22Rv1 (cell line): ENCODE measurements around the gene LZTR1.
A peak's percentile ranks its signal among the peaks of the same experiment; 100 is the strongest.

Source experiments
- H3K27ac ChIP-seq: fragments of 450-650 bp; 2 replicates; pipeline ENCODE4 v1.5.1; 2017
- ZFX ChIP-seq: fragments of 450-650 bp; IDR thresholded peaks from 2 replicates; pipeline ENCODE4 v1.6.1; 2017; ENCODE audit warnings: antibody characterized with exemption, borderline replicate concordance
- TF ChIP-seq, protein P1 (sequence below): fragments of 450-650 bp; IDR thresholded peaks from 2 replicates; pipeline ENCODE4 v1.5.1; 2017; ENCODE audit warnings: mild to moderate bottlenecking

The LZTR1 gene

DNA sequence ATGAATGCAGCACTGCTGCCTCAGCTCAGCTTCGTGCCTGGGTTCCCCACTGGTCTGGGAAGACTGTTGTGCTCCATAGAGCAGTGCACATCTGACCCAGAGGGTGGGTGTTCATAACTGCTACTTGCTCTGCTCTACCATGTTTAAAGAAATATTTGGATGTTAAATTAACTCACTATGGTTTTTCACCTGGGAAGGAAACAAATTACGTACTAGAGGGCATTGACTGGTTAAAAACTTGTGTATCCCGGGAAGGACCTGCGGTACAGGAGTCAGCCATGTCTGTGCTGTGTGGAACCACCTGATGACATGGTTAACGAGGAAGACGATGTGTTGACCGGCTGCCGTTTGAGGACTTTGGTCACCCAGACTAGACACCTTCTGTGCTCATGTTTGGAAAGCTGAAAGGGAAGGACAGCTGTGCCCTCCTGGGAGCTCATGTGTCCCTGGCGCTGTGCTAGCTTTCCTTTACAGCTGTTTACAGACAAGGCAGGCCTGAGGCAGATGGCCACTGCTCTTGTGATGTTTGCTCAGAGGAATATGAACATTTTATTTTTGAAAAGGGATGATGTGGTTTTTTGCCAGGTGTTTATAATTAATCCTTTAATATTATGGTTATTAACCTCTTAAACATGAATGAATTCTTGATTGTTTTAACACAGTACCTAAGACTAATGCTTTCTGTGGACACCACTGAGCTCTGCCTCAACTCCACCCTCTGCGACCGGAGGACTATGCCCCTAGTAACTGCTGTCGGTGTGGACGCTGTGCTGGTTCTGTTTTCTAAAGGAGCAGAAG lies 29.4 kb upstream of the LZTR1 start:
- TF ChIP-seq ZFX = no peak
- TF ChIP-seq, protein P1, sequence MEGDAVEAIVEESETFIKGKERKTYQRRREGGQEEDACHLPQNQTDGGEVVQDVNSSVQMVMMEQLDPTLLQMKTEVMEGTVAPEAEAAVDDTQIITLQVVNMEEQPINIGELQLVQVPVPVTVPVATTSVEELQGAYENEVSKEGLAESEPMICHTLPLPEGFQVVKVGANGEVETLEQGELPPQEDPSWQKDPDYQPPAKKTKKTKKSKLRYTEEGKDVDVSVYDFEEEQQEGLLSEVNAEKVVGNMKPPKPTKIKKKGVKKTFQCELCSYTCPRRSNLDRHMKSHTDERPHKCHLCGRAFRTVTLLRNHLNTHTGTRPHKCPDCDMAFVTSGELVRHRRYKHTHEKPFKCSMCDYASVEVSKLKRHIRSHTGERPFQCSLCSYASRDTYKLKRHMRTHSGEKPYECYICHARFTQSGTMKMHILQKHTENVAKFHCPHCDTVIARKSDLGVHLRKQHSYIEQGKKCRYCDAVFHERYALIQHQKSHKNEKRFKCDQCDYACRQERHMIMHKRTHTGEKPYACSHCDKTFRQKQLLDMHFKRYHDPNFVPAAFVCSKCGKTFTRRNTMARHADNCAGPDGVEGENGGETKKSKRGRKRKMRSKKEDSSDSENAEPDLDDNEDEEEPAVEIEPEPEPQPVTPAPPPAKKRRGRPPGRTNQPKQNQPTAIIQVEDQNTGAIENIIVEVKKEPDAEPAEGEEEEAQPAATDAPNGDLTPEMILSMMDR = no peak; the same call in 1 of the 2 replicates
- H3K27ac ChIP-seq = peak overlapping the region; percentile 71

DNA sequence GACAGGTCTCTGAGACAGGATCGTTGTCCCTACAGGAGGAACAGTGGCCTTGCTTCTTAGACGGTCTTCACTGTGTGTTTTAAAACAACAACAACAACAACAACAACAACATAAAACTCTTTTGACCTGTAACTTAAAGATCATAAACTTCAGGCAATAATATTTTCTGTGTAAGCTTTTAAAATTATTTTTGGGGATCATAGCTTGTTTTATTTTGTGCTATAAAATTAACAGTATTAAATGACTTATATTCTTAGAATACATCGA lies 28.8 kb upstream of the LZTR1 start:
- no peak for TF ChIP-seq ZFX
- TF ChIP-seq, protein P1 = no peak

DNA sequence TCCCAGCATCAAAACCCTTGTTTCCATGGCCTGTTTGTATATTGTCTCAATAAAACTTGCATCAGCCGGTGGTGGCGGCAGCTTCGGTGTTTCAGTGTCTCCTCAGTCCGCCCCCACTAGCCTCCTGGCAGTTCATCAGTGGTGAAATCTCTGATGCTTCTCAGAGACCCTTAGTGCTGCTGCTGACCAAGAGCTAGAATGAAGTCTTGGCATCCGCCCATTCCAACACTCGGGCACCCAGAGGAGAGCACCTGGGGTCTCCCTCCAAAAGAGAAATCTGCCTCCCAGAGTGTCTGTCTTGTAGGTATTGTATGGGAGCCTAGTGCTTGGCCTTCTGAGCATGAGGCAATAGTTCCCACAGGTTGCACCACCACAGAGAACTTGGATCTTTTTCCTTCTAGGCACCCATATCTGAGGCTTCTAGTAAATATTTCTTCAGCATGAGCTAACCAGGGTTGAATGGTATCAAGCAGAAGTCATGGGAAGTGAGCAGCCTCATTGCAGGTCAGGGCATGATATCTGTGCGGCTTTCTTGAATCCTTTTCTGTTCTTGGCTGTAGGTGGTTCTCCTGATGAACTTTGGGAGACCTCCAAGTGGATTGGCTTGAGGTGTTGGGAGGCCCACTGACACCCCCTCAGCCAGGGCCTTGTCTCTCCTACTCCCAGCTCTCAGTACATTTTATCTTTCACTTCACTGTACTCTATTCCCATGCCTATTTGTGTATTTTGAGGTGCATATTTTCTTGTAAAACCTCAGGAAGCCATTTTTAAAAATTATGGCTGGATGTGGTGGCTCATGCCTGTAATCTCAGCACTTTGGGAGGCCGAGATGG lies 28.2 kb upstream of the LZTR1 start:
- TF ChIP-seq, protein P1 = no peak
- no peak for TF ChIP-seq ZFX
- peak overlapping the region; percentile 71 for H3K27ac ChIP-seq

More for the DNA sequence above, 28.8 kb upstream of the LZTR1 start:
- peak overlapping the region; percentile 71 for H3K27ac ChIP-seq

DNA sequence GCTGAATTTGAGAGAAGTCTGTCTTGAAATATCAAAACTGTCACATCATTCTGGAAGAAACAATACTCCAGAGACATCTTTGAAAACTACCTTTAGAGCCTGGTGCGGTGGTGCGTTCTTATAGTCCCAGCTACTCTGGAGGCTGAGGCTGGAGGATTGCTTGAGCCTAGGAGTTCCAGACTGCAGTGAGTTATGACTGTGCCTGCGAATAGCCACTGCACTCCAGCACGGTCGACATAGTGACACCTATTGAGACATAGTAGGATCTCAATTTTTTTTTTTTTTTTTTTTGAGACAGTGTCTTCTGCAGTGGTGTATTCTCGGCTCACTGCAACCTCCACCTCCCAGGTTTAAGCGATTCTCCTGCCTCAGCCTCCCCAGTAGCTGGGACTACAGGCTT lies 26.5 kb upstream of the LZTR1 start:
- peak overlapping the region; percentile 76 for H3K27ac ChIP-seq
- no peak for TF ChIP-seq ZFX
- TF ChIP-seq, protein P1 = no peak

DNA sequence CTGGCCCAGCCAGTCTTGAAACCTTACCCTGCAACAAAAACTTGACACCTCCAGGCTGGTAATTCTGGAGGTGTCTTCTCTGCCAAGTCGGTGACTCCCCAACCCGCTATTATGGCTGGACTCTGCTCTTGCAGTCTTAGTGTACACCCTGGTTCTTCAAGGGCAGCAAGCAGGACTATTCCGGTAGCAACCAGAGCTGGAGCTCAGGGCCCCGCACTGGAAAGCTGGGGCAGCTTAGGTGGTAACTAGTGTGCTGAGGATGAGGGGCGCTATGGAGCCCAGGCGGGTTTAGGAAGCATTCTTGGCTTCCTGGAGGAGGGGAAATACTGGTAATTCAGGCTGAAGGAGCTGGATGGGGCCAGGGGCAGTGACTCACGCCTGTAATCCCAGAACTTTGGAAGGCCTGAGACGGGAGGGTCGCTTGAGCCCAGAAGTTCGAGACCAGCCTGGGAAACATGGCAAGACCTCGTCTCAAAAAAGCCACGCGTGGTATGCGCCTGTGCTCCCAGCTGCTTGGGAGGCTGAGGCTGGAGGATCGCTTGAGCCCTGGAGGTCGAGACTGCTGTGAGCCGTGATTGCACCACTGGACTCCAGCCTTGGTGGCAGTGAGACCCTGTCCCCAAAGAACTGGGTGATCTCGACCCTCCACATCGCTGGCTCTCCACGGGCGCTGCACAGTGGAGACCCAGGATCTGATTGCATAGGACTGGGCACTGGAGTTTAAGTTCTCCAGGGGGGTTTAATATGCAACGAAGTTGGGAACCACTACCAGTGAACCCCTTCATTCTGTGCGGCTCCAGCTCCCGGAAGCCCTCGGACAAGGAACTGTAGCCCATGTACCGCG lies 25.6 kb upstream of the LZTR1 start:
- TF ChIP-seq, protein P1 = no peak
- no peak for TF ChIP-seq ZFX
- peak overlapping the region; percentile 76 for H3K27ac ChIP-seq

DNA sequence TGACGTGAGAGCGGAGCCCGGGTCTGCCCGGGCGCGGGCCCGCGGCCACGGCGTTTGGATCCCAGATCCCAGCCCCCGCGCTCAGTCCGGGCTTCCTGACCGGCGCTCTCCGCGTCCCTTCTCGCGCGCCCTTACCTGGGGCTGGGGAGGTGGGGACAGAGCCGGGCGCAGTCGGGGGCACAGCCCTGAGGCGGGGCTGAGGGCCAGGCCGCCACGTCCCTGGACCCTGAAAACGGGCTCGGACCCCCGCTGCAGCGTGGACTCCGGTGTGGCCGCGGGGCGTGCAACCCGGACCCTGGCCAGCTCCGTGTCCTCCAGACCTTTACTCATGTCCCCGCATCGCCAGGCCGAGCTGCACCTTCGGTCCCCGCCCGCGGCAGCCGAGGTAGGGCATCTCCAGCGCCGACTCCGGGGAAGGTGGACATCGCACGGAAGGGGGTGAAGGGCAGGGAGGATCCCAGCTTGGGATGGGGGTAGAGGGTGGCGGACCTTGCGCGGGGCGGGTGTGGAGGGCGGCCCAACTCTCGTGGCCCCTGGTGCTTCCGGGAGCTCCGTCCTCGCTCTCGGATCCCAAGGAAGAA lies 24.9 kb upstream of the LZTR1 start:
- H3K27ac ChIP-seq = peak overlapping the region; percentile 76
- no peak for TF ChIP-seq ZFX
- TF ChIP-seq, protein P1 = no peak
